Adrenal gland (tissue), 12 donors: ENCODE results near the gene ADARB2. TPM values are rescaled to one million over a fixed set of nuclear protein-coding genes. Genes with fewer than 3 reads are reported as not detected.

Experiments
- DNase-seq, 7 donors: peaks; one replicate each; pipeline ENCODE4 v3.0.0-alpha.2; 2019 to 2020
- H3K27ac ChIP-seq, 5 donors: fragments of 200-600 bp; sonication (generic) in 4 of 5; 1 replicate in 3 of 5; 2 replicates in 2 of 5; pipeline versions ENCODE4 v1.5.1 to v1.8.0; 2016 to 2020; ENCODE audit warnings: mild to moderate bottlenecking in 1 of 5
- H3K27me3 ChIP-seq: fragments of 200-600 bp; 2 replicates; pipeline ENCODE4 v1.8.0; 2021
- H3K36me3 ChIP-seq, 2 donors: fragments of 200-600 bp; replicated peaks in 1 of 2; 1 replicate in 1 of 2; 2 replicates in 1 of 2; pipeline versions ENCODE4 v1.5.1 to v1.8.0; 2018 to 2022
- H3K4me1 ChIP-seq, 2 donors: fragments of 200-600 bp; replicated peaks in 1 of 2; 1 replicate in 1 of 2; 2 replicates in 1 of 2; pipeline versions ENCODE4 v1.5.1 to v1.8.0; 2018 to 2021
- H3K4me3 ChIP-seq, 4 donors: fragments of 200-600 bp; sonication (generic) in 3 of 4; one replicate each; pipeline ENCODE4 v1.5.1; 2016 to 2018
- H3K9me3 ChIP-seq, 3 donors: fragments of 200-600 bp; sonication (generic) in 1 of 3; replicated peaks in 1 of 3; 1 replicate in 2 of 3; 2 replicates in 1 of 3; pipeline versions ENCODE4 v1.5.1 to v1.8.0; 2016 to 2021
- CTCF ChIP-seq, 6 experiments: fragments of 450-650 bp in 4 of 6; fragments of 200-600 bp in 2 of 6; sonication (generic) in 1 of 6; IDR thresholded peaks; 1 replicate in 5 of 6; 2 replicates in 1 of 6; pipeline versions ENCODE4 v1.5.1 to v1.8.0; 2016 to 2021; ENCODE audit warnings: antibody characterized with exemption in 6 of 6, mild to moderate bottlenecking in 2 of 6, moderate library complexity in 1 of 6
- POLR2A ChIP-seq, 2 donors: fragments of 450-650 bp; IDR thresholded peaks; one replicate each; pipeline ENCODE4 v1.6.1; 2017; ENCODE audit warnings: antibody characterized with exemption in 2 of 2, mild to moderate bottlenecking in 2 of 2, moderate library complexity in 1 of 2
- WGBS, 4 donors: extraction: QIAGEN DNeasy Blood & Tissue Kit in 2 of 4; methylation state at CpG; one replicate each; pipeline versions ENCODE4 v1.1.5 to v1.1.7; 2013 to 2017; 5-methylcytosine and 5-hydroxymethylcytosine counted together
- intact Hi-C, 2 donors: fragments of 100-400 bp; cut with DNase I; formaldehyde crosslinking; loops; one replicate each; pipeline versions ENCODE4 v1.14.1 to v1.15.0; 2022 to 2023
- polyA plus RNA-seq, 3 donors: library from polyadenylated mRNA; stranded (reverse); fragments of 200-250 nt in 2 of 3; fragments of 350-450 nt in 1 of 3; fragmentation: Illumina TruSeq in 1 of 3; extraction: RNeasy Lipid Tissue Mini Kit (QIAGEN cat#74804) in 1 of 3; gene quantifications; one replicate each; pipeline ENCODE4 v1.2.3, GENCODE V29; 2013 to 2014
- total RNA-seq, 9 donors: library from RNA; depleted of rRNA in 4 of 9; stranded (reverse); fragments of >200 nt in 4 of 9; fragments of 120-200 nt in 1 of 9; fragmentation: NEBNext Ultra II Directional in 1 of 9; extraction: Animal tissue kit (Norgen Biotek cat#: 25700) in 1 of 9; gene quantifications; one replicate each; pipeline versions ENCODE4 v1.1.0 to v1.2.4, GENCODE V29; 2013 to 2023
- donor health status: healthy with polysubstance abuse.
- donor health status: Bipolar disorder and iron deficiency.
- donor health status: DM: yes; HTN: yes; CAD: no.
- donor health status: DM: no; HTN: no; CAD: no.
- donor health status: DM: no; HTN: no; CAD: no.
- donor health status: DM: yes; HTN: yes; CAD: no.

ADARB2 gene
- total and polyA plus RNA-seq, 12 donors, result 0.14 to 3.1 (median 0.91) TPM

DNA sequence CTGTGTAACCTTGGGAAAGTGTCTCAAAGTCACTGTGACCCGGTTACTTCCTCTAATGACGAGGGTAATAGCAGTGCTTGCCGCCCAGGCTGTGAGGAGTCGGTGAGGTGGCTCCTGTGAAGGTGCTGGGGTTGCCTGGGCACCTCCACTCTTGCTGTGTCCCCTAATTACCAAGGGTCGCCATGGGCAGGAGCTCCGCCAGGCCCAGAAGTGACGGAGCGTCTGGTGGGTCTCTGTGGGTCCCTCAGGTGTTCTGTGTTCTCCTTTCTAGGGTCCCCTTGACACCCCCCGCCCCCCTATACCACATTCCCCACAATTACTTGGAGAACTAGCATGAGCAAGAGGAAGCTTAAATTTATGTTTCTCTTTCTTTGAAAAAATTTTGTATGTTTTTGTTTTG, 519.7 kb downstream of the ADARB2 start:
- H3K27ac ChIP-seq, result no peak overlapping the region
- no peaks in the 10 kb centered on the region for H3K9me3 ChIP-seq
- H3K4me1 ChIP-seq, result no peaks in the 10 kb centered on the region
- no peak for DNase-seq
- intact Hi-C loops, result no loop called here
- TF ChIP-seq POLR2A (IDR thresholded peaks at IDR 0.05) (no peak), CTCF (IDR thresholded peaks at IDR 0.05) (no peak)
- 85 to 87% (median 85%) methylated on average over 4 to 9 of the region's 9 CpGs for WGBS, 4 donors
- H3K4me3 ChIP-seq, result no peak overlapping the region
- no peaks in the 10 kb centered on the region for H3K36me3 ChIP-seq
- no peaks in the 10 kb centered on the region for H3K27me3 ChIP-seq

- intact Hi-C loops, result no loop called here
- no peaks in the 10 kb centered on the region for H3K27me3 ChIP-seq
- TF ChIP-seq POLR2A (IDR thresholded peaks at IDR 0.05) (no peak), CTCF (IDR thresholded peaks at IDR 0.05) (no peak)
These were observed 520.1 kb downstream of the ADARB2 start for GRCh38 chr10:1217237-1217587.

DNA sequence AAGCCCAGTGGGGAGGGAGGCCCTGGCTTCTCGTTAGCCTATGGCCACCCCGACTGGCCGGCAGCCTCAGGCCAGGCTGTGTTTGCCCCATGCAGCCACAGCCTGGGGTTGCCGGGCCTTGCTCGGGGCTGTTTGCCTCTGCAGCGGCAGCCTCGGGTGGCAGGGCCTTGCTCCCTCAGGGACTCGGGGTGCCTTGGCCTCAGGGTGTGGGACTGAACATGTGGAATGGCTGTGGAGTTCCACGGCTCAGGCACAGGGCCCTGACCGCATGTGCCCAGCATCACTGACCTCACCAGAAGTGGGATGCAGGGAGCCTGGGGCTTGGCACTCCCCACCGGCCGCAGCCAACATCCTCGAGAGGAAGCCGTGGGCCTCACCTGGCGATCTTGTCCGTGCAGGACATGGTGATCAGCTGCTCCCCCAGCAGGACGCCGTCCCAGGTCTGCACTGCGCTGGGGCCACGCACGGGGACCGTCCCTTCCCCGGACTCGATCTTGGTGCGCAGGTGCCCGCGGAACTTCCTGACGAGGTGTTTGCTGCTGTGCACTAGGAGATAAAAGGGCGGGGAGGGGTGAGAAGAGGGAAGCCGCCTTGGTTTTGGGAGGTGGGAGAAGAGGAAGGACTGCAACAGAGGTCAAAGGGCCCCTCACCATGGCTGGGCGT, 520.6 kb downstream of the ADARB2 start:
- WGBS, 4 donors, result 89 to 93% (median 91%) methylated on average over 11 to 31 of the region's 31 CpGs
- no peaks in the 10 kb centered on the region for H3K27me3 ChIP-seq
- no peaks in the 10 kb centered on the region for H3K9me3 ChIP-seq
- intact Hi-C loops, result no loop called here
- no peaks in the 10 kb centered on the region for H3K4me1 ChIP-seq
- no peaks in the 10 kb centered on the region for H3K36me3 ChIP-seq
- no peak overlapping the region for H3K4me3 ChIP-seq
- no peak overlapping the region for H3K27ac ChIP-seq
- no peak for DNase-seq
- TF ChIP-seq POLR2A (IDR thresholded peaks at IDR 0.05) (no peak), CTCF (IDR thresholded peaks at IDR 0.05) (no peak)

More at GRCh38 chr10:1217237-1217587, 520.1 kb downstream of the ADARB2 start:
- Histone ChIP-seq H3K27ac (no peak overlapping the region), H3K36me3 (no peaks in the 10 kb centered on the region), H3K4me3 (no peak overlapping the region), H3K4me1 (no peaks in the 10 kb centered on the region), H3K9me3 (no peaks in the 10 kb centered on the region)
- no peak for DNase-seq
- WGBS, 4 donors, result 85 to 96% (median 90%) methylated on average over 4 to 14 of the region's 14 CpGs

DNA sequence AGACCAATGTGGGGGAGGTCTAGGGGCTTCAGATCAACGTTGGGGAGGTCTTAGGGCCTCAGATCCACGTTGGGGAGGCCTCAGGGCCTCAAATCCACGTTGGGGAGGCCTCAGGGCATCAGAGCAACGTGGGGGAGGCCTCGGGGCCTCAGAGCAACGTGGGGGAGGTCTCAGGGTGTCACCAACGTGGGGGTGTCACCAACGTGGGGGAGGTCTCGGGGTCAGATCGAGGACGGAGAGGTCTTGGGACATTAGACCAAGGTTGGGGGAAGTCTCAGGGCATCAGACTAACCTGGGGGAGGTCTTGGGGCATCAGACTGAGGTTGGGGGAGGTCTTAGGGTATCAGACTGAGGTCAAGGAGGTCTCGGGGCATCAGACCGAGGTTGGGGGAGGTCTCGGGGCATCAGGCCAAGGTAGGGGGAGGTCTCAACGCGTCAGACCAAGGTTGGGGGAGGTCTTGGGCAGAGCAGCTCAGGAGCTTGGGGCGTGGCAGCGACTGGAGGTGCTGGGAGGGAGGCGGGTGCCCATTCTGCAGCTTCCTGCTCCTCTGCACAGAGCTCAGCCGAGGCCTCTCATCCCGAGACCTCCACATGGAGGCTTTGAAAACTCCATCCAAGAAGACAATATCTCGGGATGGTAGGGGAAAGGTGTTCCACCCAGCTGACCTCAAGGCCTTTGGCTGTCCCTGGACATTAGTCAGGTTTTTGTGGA, 521.3 kb downstream of the ADARB2 start:
- no peaks in the 10 kb centered on the region for H3K27me3 ChIP-seq
- H3K9me3 ChIP-seq, result no peaks in the 10 kb centered on the region
- WGBS, 4 donors, result 68 to 88% (median 83%) methylated on average over 14 to 22 of the region's 22 CpGs
- TF ChIP-seq POLR2A (IDR thresholded peaks at IDR 0.05), result no peak
- no peak overlapping the region for H3K27ac ChIP-seq
- H3K36me3 ChIP-seq, result no peaks in the 10 kb centered on the region
- H3K4me1 ChIP-seq, result no peaks in the 10 kb centered on the region
- no peak overlapping the region for H3K4me3 ChIP-seq
- no peak for DNase-seq
- intact Hi-C loops, result no loop called here
